Breast epithelium (tissue), 3 donors: ENCODE data around the gene PIP4K2C.

Experiments used
- CTCF ChIP-seq, 3 donors: fragments of 450-650 bp; IDR thresholded peaks; one replicate each; pipeline ENCODE4 v1.5.1; 2016 to 2017; ENCODE audit warnings: antibody characterized with exemption in 3 of 3, mild to moderate bottlenecking in 3 of 3, moderate library complexity in 3 of 3
- POLR2A ChIP-seq: fragments of 450-650 bp; IDR thresholded peaks from one replicate; pipeline ENCODE4 v1.6.1; 2016; ENCODE audit warnings: antibody characterized with exemption, mild to moderate bottlenecking, moderate library complexity
- POLR2AphosphoS5 ChIP-seq, 3 donors: sonication (generic); formaldehyde crosslinking; IDR thresholded peaks; one replicate each; pipeline ENCODE4 v1.6.1; 2017; ENCODE audit warnings: antibody characterized with exemption in 3 of 3

GRCh38 chr12:57625261-57626032 lies 34.5 kb downstream of the PIP4K2C start:
- TF ChIP-seq CTCF (IDR thresholded peaks at IDR 0.05) (no peak), POLR2AphosphoS5 (IDR thresholded peaks at IDR 0.05) (no peak), POLR2A (no peak)
